Measurements from ENCODE around the gene MYO5B. TPM values are rescaled to one million over a fixed set of nuclear protein-coding genes. Genes with fewer than 3 reads are reported as not detected.

The MYO5B gene
- total and polyA plus RNA-seq, 9 of the 15 experiments (the other 6 are each of a cell fraction or from before 2014, with no cell fraction given), result 0.07 to 0.42 (median 0.28) TPM

DNA sequence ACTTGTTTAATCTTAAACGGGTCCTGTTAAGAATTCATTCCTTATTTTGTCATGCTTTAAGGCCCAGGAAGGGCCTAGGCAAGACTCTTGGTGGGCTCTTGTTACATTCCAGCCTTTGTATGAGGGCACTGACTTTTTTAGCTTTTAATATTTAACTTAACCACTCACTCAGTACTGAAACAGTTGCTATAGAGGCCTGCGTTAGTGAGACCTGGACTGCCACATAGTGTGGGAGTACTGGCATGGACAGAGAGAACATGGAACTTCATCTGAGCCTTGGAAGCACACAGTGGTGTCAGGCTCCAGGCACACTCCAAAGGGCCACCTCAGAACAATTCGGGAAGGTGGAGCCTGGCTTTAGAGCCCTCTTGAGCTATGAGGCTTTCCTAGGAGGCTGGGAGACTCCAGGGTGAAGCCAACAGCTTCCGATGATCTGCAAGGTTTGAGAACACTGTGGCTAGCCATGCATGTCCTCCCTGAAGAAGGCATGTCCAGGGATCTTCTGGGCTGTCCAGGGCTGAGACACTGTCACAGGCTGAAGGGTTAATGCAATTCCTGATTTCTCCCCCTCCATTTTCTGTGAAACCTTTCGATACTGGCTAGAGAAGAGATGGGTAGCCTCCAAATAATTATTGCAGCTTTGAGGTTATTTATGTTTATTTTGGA lies 226.2 kb downstream of the MYO5B start (continued):
- TF ChIP-seq, protein P1, sequence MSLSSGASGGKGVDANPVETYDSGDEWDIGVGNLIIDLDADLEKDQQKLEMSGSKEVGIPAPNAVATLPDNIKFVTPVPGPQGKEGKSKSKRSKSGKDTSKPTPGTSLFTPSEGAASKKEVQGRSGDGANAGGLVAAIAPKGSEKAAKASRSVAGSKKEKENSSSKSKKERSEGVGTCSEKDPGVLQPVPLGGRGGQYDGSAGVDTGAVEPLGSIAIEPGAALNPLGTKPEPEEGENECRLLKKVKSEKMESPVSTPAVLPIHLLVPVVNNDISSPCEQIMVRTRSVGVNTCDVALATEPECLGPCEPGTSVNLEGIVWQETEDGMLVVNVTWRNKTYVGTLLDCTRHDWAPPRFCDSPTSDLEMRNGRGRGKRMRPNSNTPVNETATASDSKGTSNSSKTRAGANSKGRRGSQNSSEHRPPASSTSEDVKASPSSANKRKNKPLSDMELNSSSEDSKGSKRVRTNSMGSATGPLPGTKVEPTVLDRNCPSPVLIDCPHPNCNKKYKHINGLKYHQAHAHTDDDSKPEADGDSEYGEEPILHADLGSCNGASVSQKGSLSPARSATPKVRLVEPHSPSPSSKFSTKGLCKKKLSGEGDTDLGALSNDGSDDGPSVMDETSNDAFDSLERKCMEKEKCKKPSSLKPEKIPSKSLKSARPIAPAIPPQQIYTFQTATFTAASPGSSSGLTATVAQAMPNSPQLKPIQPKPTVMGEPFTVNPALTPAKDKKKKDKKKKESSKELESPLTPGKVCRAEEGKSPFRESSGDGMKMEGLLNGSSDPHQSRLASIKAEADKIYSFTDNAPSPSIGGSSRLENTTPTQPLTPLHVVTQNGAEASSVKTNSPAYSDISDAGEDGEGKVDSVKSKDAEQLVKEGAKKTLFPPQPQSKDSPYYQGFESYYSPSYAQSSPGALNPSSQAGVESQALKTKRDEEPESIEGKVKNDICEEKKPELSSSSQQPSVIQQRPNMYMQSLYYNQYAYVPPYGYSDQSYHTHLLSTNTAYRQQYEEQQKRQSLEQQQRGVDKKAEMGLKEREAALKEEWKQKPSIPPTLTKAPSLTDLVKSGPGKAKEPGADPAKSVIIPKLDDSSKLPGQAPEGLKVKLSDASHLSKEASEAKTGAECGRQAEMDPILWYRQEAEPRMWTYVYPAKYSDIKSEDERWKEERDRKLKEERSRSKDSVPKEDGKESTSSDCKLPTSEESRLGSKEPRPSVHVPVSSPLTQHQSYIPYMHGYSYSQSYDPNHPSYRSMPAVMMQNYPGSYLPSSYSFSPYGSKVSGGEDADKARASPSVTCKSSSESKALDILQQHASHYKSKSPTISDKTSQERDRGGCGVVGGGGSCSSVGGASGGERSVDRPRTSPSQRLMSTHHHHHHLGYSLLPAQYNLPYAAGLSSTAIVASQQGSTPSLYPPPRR (CRISPR knock-in tag; IDR thresholded peaks at IDR 0.05; ENCODE audit: borderline replicate concordance), result no peak
- TF ChIP-seq ESRRA (IDR thresholded peaks at IDR 0.05; ENCODE audit: borderline replicate concordance, low read depth), result no peak

DNA sequence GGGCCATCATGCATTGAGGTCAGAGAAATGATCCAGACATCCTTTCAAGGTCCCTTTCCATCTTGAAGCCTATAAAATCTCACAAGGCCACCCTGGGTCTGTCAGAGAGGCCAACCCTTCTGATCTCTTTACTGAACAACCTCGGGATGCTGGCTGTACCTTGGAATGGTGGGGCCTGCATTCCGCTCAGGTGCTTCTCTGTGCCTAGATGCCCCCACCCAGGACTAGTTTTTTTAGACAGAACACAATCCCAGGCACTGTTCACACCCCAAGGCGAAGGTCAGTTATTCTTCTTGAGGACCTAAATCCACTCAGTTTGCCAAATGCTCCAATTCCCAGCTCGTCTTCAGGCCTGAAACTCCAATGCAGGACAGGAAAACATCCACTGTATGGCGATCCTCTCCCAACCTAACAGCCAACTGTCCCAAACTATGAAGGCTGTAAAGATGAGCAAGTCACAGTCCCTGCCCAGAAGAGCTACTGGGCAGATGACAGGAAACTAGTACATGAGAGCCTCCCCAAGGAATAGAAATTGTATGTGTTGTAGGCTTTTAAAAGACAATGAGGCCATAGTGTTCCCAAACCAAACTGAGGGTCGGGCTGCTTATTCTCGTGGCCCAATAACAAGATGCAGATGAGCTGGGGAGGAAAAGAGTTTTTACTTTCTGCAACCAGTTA lies 227.2 kb downstream of the MYO5B start:
- H3K27me3 ChIP-seq (ENCODE audit: control insufficient read depth in 2 of 2, insufficient read depth in 2 of 2, low read length in 2 of 2), result peaks cover 0 to 11% of the 10 kb centered on the region in 2 experiments; a peak in 1 of 5 replicates
- DNase-seq (ENCODE audit: extremely low read depth in 1 of 4, low spot score in 3 of 4), result no peak
- H3K9ac ChIP-seq (ENCODE audit: insufficient read depth in 1 of 2, low read depth in 2 of 2, low read length in 2 of 2), result no peak overlapping the region
- no peak overlapping the region for H3K27ac ChIP-seq (ENCODE audit: extremely low read depth, low read depth, low read length)
- no TSS peak for BruUV-seq (replicated peaks)
- WGBS (ENCODE audit: insufficient coverage, low coverage, missing lambda C conversion rate), result 0% methylated on average over 7 of the region's 7 CpGs
- no peak for FAIRE-seq
- in situ Hi-C loops (cut with MboI) (no loop called here), intact Hi-C loops (cut with micrococcal nuclease) (no loop called here)
- no peak overlapping the region for H3K4me2 ChIP-seq (ENCODE audit: insufficient read depth, low read length)
- no peaks in the 10 kb centered on the region for H3K9me1 ChIP-seq (ENCODE audit: control insufficient read depth, insufficient read depth, low read length)
- POLR2A ChIA-PET, result interaction anchor here (0.6 to 1.5 kb wide), 2 partner anchors 9 to 596 kb away, joined by 3 read pairs; no protein-coding TSS in a partner anchor
- no peaks in the 10 kb centered on the region for H3K79me2 ChIP-seq (ENCODE audit: control insufficient read depth, insufficient read depth, low read length)
- H2AFZ ChIP-seq (ENCODE audit: low read depth, low read length), result no peak overlapping the region
- ATAC-seq, result no peak
- H3K36me3 ChIP-seq (ENCODE audit: control insufficient read depth, insufficient read depth, low read length), result no peaks in the 10 kb centered on the region
- CTCF ChIA-PET (ENCODE audit: low intra/inter-chr PET ratio), result no interaction called here
- TF ChIP-seq, protein P2, sequence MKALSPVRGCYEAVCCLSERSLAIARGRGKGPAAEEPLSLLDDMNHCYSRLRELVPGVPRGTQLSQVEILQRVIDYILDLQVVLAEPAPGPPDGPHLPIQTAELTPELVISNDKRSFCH (CRISPR knock-in tag; IDR thresholded peaks at IDR 0.05), result no peak
- TF ChIP-seq, protein P2 (tag; IDR thresholded peaks at IDR 0.05), result no peak
- TF ChIP-seq ARNT (IDR thresholded peaks at IDR 0.05) (no peak), SP1 (CRISPR knock-in tag; IDR thresholded peaks at IDR 0.05) (no peak)
- no peaks in the 10 kb centered on the region for H4K20me1 ChIP-seq (replicated peaks; ENCODE audit: control insufficient read depth, insufficient read depth, low read length)
- H3K9me3 ChIP-seq (replicated peaks; ENCODE audit: control insufficient read depth, insufficient read depth, low read depth, low read length), result no peaks in the 10 kb centered on the region
- H3K4me3 ChIP-seq, result no peak overlapping the region
- no peaks in the 10 kb centered on the region for H3K4me1 ChIP-seq (replicated peaks in 1 of 2; ENCODE audit: control insufficient read depth in 2 of 2, insufficient read depth in 2 of 2, low read length in 2 of 2)
